Adrenal gland (tissue), 12 donors: ENCODE results near the gene TMEM117. TPM values are rescaled to one million over a fixed set of nuclear protein-coding genes. Genes with fewer than 3 reads are reported as not detected.
A peak's percentile ranks its signal among the peaks of the same experiment; 100 is the strongest.

ENCODE experiments used
- DNase-seq, 7 donors: peaks; one replicate each; pipeline ENCODE4 v3.0.0-alpha.2; 2019 to 2020
- H3K27ac ChIP-seq, 5 donors: fragments of 200-600 bp; sonication (generic) in 4 of 5; 1 replicate in 3 of 5; 2 replicates in 2 of 5; pipeline versions ENCODE4 v1.5.1 to v1.8.0; 2016 to 2020; ENCODE audit warnings: mild to moderate bottlenecking in 1 of 5
- H3K27me3 ChIP-seq: fragments of 200-600 bp; 2 replicates; pipeline ENCODE4 v1.8.0; 2021
- H3K36me3 ChIP-seq, 2 donors: fragments of 200-600 bp; replicated peaks in 1 of 2; 1 replicate in 1 of 2; 2 replicates in 1 of 2; pipeline versions ENCODE4 v1.5.1 to v1.8.0; 2018 to 2022
- H3K4me1 ChIP-seq, 2 donors: fragments of 200-600 bp; replicated peaks in 1 of 2; 1 replicate in 1 of 2; 2 replicates in 1 of 2; pipeline versions ENCODE4 v1.5.1 to v1.8.0; 2018 to 2021
- H3K4me3 ChIP-seq, 4 donors: fragments of 200-600 bp; sonication (generic) in 3 of 4; one replicate each; pipeline ENCODE4 v1.5.1; 2016 to 2018
- H3K9me3 ChIP-seq, 3 donors: fragments of 200-600 bp; sonication (generic) in 1 of 3; replicated peaks in 1 of 3; 1 replicate in 2 of 3; 2 replicates in 1 of 3; pipeline versions ENCODE4 v1.5.1 to v1.8.0; 2016 to 2021
- CTCF ChIP-seq, 6 experiments: fragments of 450-650 bp in 4 of 6; fragments of 200-600 bp in 2 of 6; sonication (generic) in 1 of 6; IDR thresholded peaks; 1 replicate in 5 of 6; 2 replicates in 1 of 6; pipeline versions ENCODE4 v1.5.1 to v1.8.0; 2016 to 2021; ENCODE audit warnings: antibody characterized with exemption in 6 of 6, mild to moderate bottlenecking in 2 of 6, moderate library complexity in 1 of 6
- POLR2A ChIP-seq, 2 donors: fragments of 450-650 bp; IDR thresholded peaks; one replicate each; pipeline ENCODE4 v1.6.1; 2017; ENCODE audit warnings: antibody characterized with exemption in 2 of 2, mild to moderate bottlenecking in 2 of 2, moderate library complexity in 1 of 2
- WGBS, 4 donors: extraction: QIAGEN DNeasy Blood & Tissue Kit in 2 of 4; methylation state at CpG; one replicate each; pipeline versions ENCODE4 v1.1.5 to v1.1.7; 2013 to 2017; 5-methylcytosine and 5-hydroxymethylcytosine counted together
- intact Hi-C, 2 donors: fragments of 100-400 bp; cut with DNase I; formaldehyde crosslinking; loops; one replicate each; pipeline versions ENCODE4 v1.14.1 to v1.15.0; 2022 to 2023
- polyA plus RNA-seq, 3 donors: library from polyadenylated mRNA; stranded (reverse); fragments of 200-250 nt in 2 of 3; fragments of 350-450 nt in 1 of 3; fragmentation: Illumina TruSeq in 1 of 3; extraction: RNeasy Lipid Tissue Mini Kit (QIAGEN cat#74804) in 1 of 3; gene quantifications; one replicate each; pipeline ENCODE4 v1.2.3, GENCODE V29; 2013 to 2014
- total RNA-seq, 9 donors: library from RNA; depleted of rRNA in 4 of 9; stranded (reverse); fragments of >200 nt in 4 of 9; fragments of 120-200 nt in 1 of 9; fragmentation: NEBNext Ultra II Directional in 1 of 9; extraction: Animal tissue kit (Norgen Biotek cat#: 25700) in 1 of 9; gene quantifications; one replicate each; pipeline versions ENCODE4 v1.1.0 to v1.2.4, GENCODE V29; 2013 to 2023
- donor health status: healthy with polysubstance abuse.
- donor health status: Bipolar disorder and iron deficiency.
- donor health status: DM: yes; HTN: yes; CAD: no.
- donor health status: DM: no; HTN: no; CAD: no.
- donor health status: DM: no; HTN: no; CAD: no.
- donor health status: DM: yes; HTN: yes; CAD: no.

The TMEM117 gene
- total and polyA plus RNA-seq, 12 donors: 1.9 to 38.5 (median 6.7) TPM

DNA sequence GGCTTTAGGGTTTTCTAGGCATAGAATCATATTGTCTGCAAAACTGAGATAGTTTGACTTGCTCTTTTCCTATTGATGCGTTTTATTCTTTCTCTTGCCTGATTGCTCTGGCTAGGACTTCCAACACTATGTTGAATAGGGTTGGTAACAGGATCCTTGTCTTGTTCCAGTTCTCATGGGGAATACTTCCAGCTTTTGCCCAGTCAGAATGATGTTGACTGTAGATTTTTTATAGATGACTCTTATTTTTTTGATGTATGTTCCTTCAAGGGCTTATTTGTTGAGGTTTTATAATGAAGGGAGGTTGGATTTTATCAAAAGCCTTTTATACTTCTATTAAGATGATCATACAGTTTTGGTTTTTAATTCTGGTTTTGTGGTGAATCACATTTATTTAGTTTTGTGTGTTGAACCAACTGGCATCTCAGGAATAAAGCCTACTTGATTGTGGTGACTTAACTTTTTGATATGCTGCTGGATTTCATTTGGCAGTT is 478.2 kb downstream of the TMEM117 start:
- Histone ChIP-seq H3K36me3 (no peaks in the 10 kb centered on the region), H3K27me3 (no peaks in the 10 kb centered on the region), H3K27ac (no peak overlapping the region), H3K4me1 (no peaks in the 10 kb centered on the region), H3K9me3 (peaks cover 0 to 5% (median 0%) of the 10 kb centered on the region in 3 donors), H3K4me3 (no peak overlapping the region)
- DNase-seq: no peak
- TF ChIP-seq POLR2A (IDR thresholded peaks at IDR 0.05): no peak
- no peak for TF ChIP-seq CTCF (IDR thresholded peaks at IDR 0.05)
- WGBS, 4 donors: 89 to 100% (median 99%) methylated on average over 1 of the region's 1 CpG
- intact Hi-C loops: no loop called here

GRCh38 chr12:44317651-44318126 is 481.8 kb downstream of the TMEM117 start:
- Histone ChIP-seq H3K9me3 (peaks cover 0 to 5% (median 0%) of the 10 kb centered on the region in 3 donors), H3K4me3 (no peak overlapping the region), H3K4me1 (no peaks in the 10 kb centered on the region), H3K36me3 (no peaks in the 10 kb centered on the region), H3K27me3 (no peaks in the 10 kb centered on the region), H3K27ac (no peak overlapping the region)
- WGBS, 4 donors: 58 to 79% (median 68%) methylated on average over 4 to 7 of the region's 7 CpGs
- TF ChIP-seq POLR2A (IDR thresholded peaks at IDR 0.05) (no peak), CTCF (IDR thresholded peaks at IDR 0.05) (peak in 4 of 6 experiments; percentile 9 to 35 (median 28))
- intact Hi-C loops: no loop called here
- no peak for DNase-seq

GRCh38 chr12:44331269-44331668 is 495.4 kb downstream of the TMEM117 start:
- DNase-seq: no peak
- TF ChIP-seq POLR2A (IDR thresholded peaks at IDR 0.05) (no peak), CTCF (IDR thresholded peaks at IDR 0.05) (no peak)
- H3K9me3 ChIP-seq: no peaks in the 10 kb centered on the region
- no peak overlapping the region for H3K27ac ChIP-seq
- no peaks in the 10 kb centered on the region for H3K4me1 ChIP-seq
- no peaks in the 10 kb centered on the region for H3K27me3 ChIP-seq
- intact Hi-C loops: no loop called here
- no peak overlapping the region for H3K4me3 ChIP-seq
- H3K36me3 ChIP-seq: no peaks in the 10 kb centered on the region

DNA sequence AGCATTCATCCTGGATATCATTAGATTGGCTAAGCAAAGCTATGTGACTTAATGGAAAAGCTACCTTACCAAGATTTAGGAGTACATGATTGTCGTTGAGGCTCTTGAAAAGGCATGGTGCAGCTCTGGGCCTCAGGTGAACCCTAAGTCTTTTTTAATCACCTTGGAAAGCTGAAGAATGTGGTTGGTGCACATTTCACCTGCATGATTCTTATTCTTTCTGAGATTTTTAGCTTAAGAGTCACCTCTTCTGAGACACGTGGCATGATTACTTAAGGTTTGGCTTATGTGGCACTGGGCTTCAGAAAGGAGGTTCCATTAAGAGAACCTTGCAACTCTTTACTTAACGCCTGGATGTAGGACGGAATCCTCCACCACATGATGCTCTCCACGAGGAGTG is 498.5 kb downstream of the TMEM117 start:
- intact Hi-C loops: no loop called here
- Histone ChIP-seq H3K27me3 (no peaks in the 10 kb centered on the region), H3K4me3 (no peak overlapping the region), H3K36me3 (no peaks in the 10 kb centered on the region), H3K9me3 (no peaks in the 10 kb centered on the region), H3K4me1 (no peaks in the 10 kb centered on the region), H3K27ac (no peak overlapping the region)
- DNase-seq: no peak
- no peak for TF ChIP-seq CTCF (IDR thresholded peaks at IDR 0.05)
- WGBS, 4 donors: 73 to 89% (median 86%) methylated on average over 5 of the region's 5 CpGs
